Endothelial cell of umbilical vein (primary cell): ENCODE data around the gene CACNG4. TPM values are rescaled to one million over a fixed set of nuclear protein-coding genes. Genes with fewer than 3 reads are reported as not detected.

Experiments used
- BruUV-seq: library from RNA; stranded (reverse); fragments of 400-500 nt; replicated peaks from 2 replicates; lab custom pipeline; 2021; lab: Mats Ljungman, UMichigan
- CTCF ChIA-PET: fragments of 300-600, 350-600 bp; sonication (Branson Sonifier 250); formaldehyde crosslinking; loops from one replicate; lab custom pipeline; 2021; ENCODE audit warnings: antibody characterized with exemption, inconsistent platforms; lab: Charles Lee
- POLR2A ChIA-PET: fragments of 300-600, 350-600 bp; sonication (Branson Sonifier 250); formaldehyde crosslinking; loops from one replicate; lab custom pipeline; 2021; ENCODE audit warnings: antibody characterized with exemption, inconsistent platforms; lab: Charles Lee
- DNase-seq: peaks from one replicate; pipeline ENCODE4 v3.0.0-alpha.2; 2011; ENCODE audit warnings: low read depth, low spot score
- FAIRE-seq: peaks from 2 replicates; lab custom pipeline; 2011; peaks lifted over from hg19 to GRCh38; lab: Jason Lieb, UNC
- H2AFZ ChIP-seq: 2 replicates; pipeline ENCODE4 v1.6.0; 2012; ENCODE audit warnings: low read depth, low read length, control low read depth, inconsistent platforms
- H3K27ac ChIP-seq: 2 replicates; pipeline ENCODE4 v1.5.1; 2011; ENCODE audit warnings: low read depth, mild to moderate bottlenecking, control low read depth, low read length, moderate library complexity; ENCODE audit not compliant: insufficient read depth
- H3K27me3 ChIP-seq, 2 experiments: 2 replicates each; pipeline versions ENCODE4 v1.6.0 to v1.6.1; 2011; ENCODE audit warnings: low read length in 2 of 2, mixed read lengths in 1 of 2; ENCODE audit not compliant: control insufficient read depth in 2 of 2, insufficient read depth in 2 of 2
- H3K36me3 ChIP-seq, 2 experiments: 2 replicates in 1 of 2; 3 replicates in 1 of 2; pipeline ENCODE4 v1.5.1; 2011; ENCODE audit warnings: low read length in 2 of 2, mild to moderate bottlenecking in 1 of 2, moderate library complexity in 1 of 2; ENCODE audit not compliant: control insufficient read depth in 2 of 2, insufficient read depth in 2 of 2; ENCODE audit errors: extremely low read depth in 1 of 2
- H3K4me1 ChIP-seq: 3 replicates; pipeline ENCODE4 v1.5.1; 2011; ENCODE audit warnings: mild to moderate bottlenecking, low read length; ENCODE audit not compliant: control insufficient read depth, insufficient read depth; ENCODE audit errors: extremely low read depth
- H3K4me2 ChIP-seq: 2 replicates; pipeline ENCODE4 v1.6.1; 2011; ENCODE audit warnings: low read length, control low read depth, mixed read lengths; ENCODE audit not compliant: insufficient read depth
- H3K4me3 ChIP-seq, 3 experiments: fragments of 200-600 bp in 1 of 3; sonication (generic), shearing (Covaris generic) in 1 of 3; replicated peaks in 1 of 3; 2 replicates each; pipeline ENCODE4 v1.5.1; 2011 to 2016; ENCODE audit warnings: control low read depth in 3 of 3, low read length in 3 of 3, mild to moderate bottlenecking in 2 of 3, inconsistent platforms in 1 of 3, low read depth in 1 of 3, moderate library complexity in 1 of 3; ENCODE audit not compliant: insufficient read depth in 1 of 3
- H3K79me2 ChIP-seq: 2 replicates; pipeline ENCODE4 v1.6.0; 2012; ENCODE audit warnings: low read length, inconsistent platforms; ENCODE audit not compliant: control insufficient read depth, insufficient read depth
- H3K9ac ChIP-seq: replicated peaks from 2 replicates; pipeline ENCODE3; 2011; ENCODE audit warnings: low read length, control low read depth; ENCODE audit not compliant: insufficient read depth; ENCODE audit errors: extremely low read depth
- H3K9me1 ChIP-seq: replicated peaks from 3 replicates; pipeline ENCODE4 v1.6.0; 2011; ENCODE audit warnings: mild to moderate bottlenecking, low read length; ENCODE audit not compliant: control insufficient read depth, insufficient read depth; ENCODE audit errors: extremely low read depth
- H3K9me3 ChIP-seq: replicated peaks from 2 replicates; pipeline ENCODE4 v1.5.1; 2012; ENCODE audit warnings: low read length, inconsistent platforms; ENCODE audit not compliant: control insufficient read depth, insufficient read depth
- H4K20me1 ChIP-seq: replicated peaks from 2 replicates; pipeline ENCODE3; 2011; ENCODE audit warnings: mild to moderate bottlenecking, low read length; ENCODE audit not compliant: control insufficient read depth, insufficient read depth; ENCODE audit errors: extremely low read depth
- CTCF ChIP-seq, 2 donors: IDR thresholded peaks; 1 replicate in 1 of 2; 2 replicates in 1 of 2; pipeline ENCODE4 v1.5.1; 2011; ENCODE audit warnings: low read length in 2 of 2, mild to moderate bottlenecking in 2 of 2, moderate library complexity in 2 of 2, control low read depth in 1 of 2, inconsistent platforms in 1 of 2, low read depth in 1 of 2; ENCODE audit not compliant: insufficient read depth in 1 of 2; ENCODE audit errors: extremely low read depth in 1 of 2
- FOS ChIP-seq: IDR thresholded peaks from 2 replicates; pipeline ENCODE4 v1.6.1; 2011; ENCODE audit warnings: mild to moderate bottlenecking, low read length, moderate library complexity, borderline replicate concordance; ENCODE audit not compliant: insufficient read depth
- MAX ChIP-seq: IDR thresholded peaks from 2 replicates; pipeline ENCODE4 v1.6.1; 2011; ENCODE audit not compliant: insufficient read depth, insufficient read length
- MYC ChIP-seq: IDR thresholded peaks from one replicate; pipeline ENCODE4 v1.6.1; 2011; ENCODE audit warnings: mild to moderate bottlenecking, low read depth, low read length
- POLR2A ChIP-seq: IDR thresholded peaks from 2 replicates; pipeline ENCODE4 v1.6.1; 2012; ENCODE audit warnings: low read depth, mild to moderate bottlenecking, control low read depth, low read length
- POLR2AphosphoS5 ChIP-seq: IDR thresholded peaks from 2 replicates; pipeline ENCODE4 v1.6.1; 2012; ENCODE audit warnings: low read depth, mild to moderate bottlenecking, control low read depth, low read length, moderate library complexity; ENCODE audit not compliant: insufficient read depth
- dilution Hi-C: fragments of 300-500 bp; cut with MboI; formaldehyde crosslinking; loops from one replicate; pipeline ENCODE4 v1.15.0; 2019; ENCODE audit warnings: low sequenced_read_pairs; ENCODE audit not compliant: extremely low pct_ligation_motif_present
- intact Hi-C: fragments of 100-400 bp; cut with micrococcal nuclease; formaldehyde crosslinking; loops from one replicate; pipeline ENCODE4 v1.10.0; 2022
- polyA plus RNA-seq, 4 experiments: library from polyadenylated mRNA; depleted of rRNA in 3 of 4; stranded (reverse) in 3 of 4; unstranded in 1 of 4; fragments of >200 nt; gene quantifications; 2 replicates each; pipeline versions ENCODE4 v1.2.1 to v1.2.3, GENCODE V29; 2011 to 2012; ENCODE audit warnings: missing spikeins in 1 of 4
- total RNA-seq: library from RNA; stranded (reverse); gene quantifications from 2 replicates; pipeline ENCODE4 v1.2.3, GENCODE V29; 2021

The CACNG4 gene
- total and polyA plus RNA-seq, 2 donors (not counting 3 experiments of a cell fraction or from before 2014, with no cell fraction given) = not detected

- TF ChIP-seq MAX (no peak), MYC (no peak), CTCF (IDR thresholded peaks at IDR 0.05; ENCODE audit: extremely low read depth in 1 of 2, insufficient read depth in 1 of 2, low read depth in 1 of 2, low read length in 2 of 2) (no peak), FOS (no peak), POLR2AphosphoS5 (no peak), POLR2A (no peak)
- no peaks in the 10 kb centered on the region for H3K9me3 ChIP-seq
- no peaks in the 10 kb centered on the region for H3K36me3 ChIP-seq
- H3K9ac ChIP-seq = no peak overlapping the region
- intact Hi-C loops = no loop called here
- no peaks in the 10 kb centered on the region for H3K9me1 ChIP-seq
- no peak overlapping the region for H3K4me2 ChIP-seq
- H2AFZ ChIP-seq = no peak overlapping the region
- no peaks in the 10 kb centered on the region for H3K27me3 ChIP-seq
- dilution Hi-C loops = no loop called here
- ChIA-PET CTCF (no interaction called here), POLR2A (no interaction called here)
- no peaks in the 10 kb centered on the region for H3K79me2 ChIP-seq
- DNase-seq (no peak), FAIRE-seq (no peak)
- H4K20me1 ChIP-seq = no peaks in the 10 kb centered on the region
- no peak overlapping the region for H3K27ac ChIP-seq
- H3K4me3 ChIP-seq = no peak overlapping the region
- no peaks in the 10 kb centered on the region for H3K4me1 ChIP-seq
- BruUV-seq = no TSS peak
These were observed 51.7 kb downstream of the CACNG4 start for GRCh38 chr17:67016039-67016762.
